Uterus (tissue), 2 donors: Measurements from ENCODE around the gene MYBL2.

ENCODE experiments used
- CTCF ChIP-seq, 4 experiments: fragments of 200-600 bp in 2 of 4; fragments of 450-650 bp in 2 of 4; sonication (generic) in 2 of 4; IDR thresholded peaks; one replicate each; pipeline ENCODE4 v1.5.1; 2016 to 2019; ENCODE audit warnings: antibody characterized with exemption in 4 of 4, mild to moderate bottlenecking in 2 of 4, moderate library complexity in 1 of 4
- POLR2A ChIP-seq, 2 donors: fragments of 450-650 bp; IDR thresholded peaks; one replicate each; pipeline ENCODE4 v1.6.1; 2016; ENCODE audit warnings: antibody characterized with exemption in 2 of 2, mild to moderate bottlenecking in 1 of 2, moderate library complexity in 1 of 2

GRCh38 chr20:43723735-43724134 lies 56.8 kb downstream of the MYBL2 start:
- TF ChIP-seq CTCF (IDR thresholded peaks at IDR 0.05), result no peak
- TF ChIP-seq POLR2A (IDR thresholded peaks at IDR 0.05), result no peak
